ENCODE measurements around the gene CLEC9A. TPM values are rescaled to one million over a fixed set of nuclear protein-coding genes. Genes with fewer than 3 reads are reported as not detected.

The CLEC9A gene
- total and polyA plus RNA-seq, 10 of the 15 experiments (the other 5 are each of a cell fraction or from before 2014, with no cell fraction given): not detected

GRCh38 chr12:10115311-10115710, 84.8 kb downstream of the CLEC9A start (continued):
- TF ChIP-seq ZBTB40 (IDR thresholded peaks at IDR 0.05; ENCODE audit: borderline replicate concordance): no peak
- no peak for TF ChIP-seq TCF7 (IDR thresholded peaks at IDR 0.05; ENCODE audit: borderline replicate concordance)
- TF ChIP-seq SREBF1 (IDR thresholded peaks at IDR 0.05; ENCODE audit: low read length): no peak
- no peak for TF ChIP-seq POLR2A (IDR thresholded peaks at IDR 0.05; ENCODE audit: low read depth, low read length)
- no peak for TF ChIP-seq FOXK2 (IDR thresholded peaks at IDR 0.05)
- no peak for TF ChIP-seq BACH1 (IDR thresholded peaks at IDR 0.05; ENCODE audit: borderline replicate concordance)
- TF ChIP-seq ZNF384 (IDR thresholded peaks at IDR 0.05; ENCODE audit: borderline replicate concordance, low read depth, low read length): no peak
- TF ChIP-seq PML (IDR thresholded peaks at IDR 0.05; ENCODE audit: low read length): no peak
- TF ChIP-seq RAD51 (IDR thresholded peaks at IDR 0.05): no peak
- TF ChIP-seq SMC3 (IDR thresholded peaks at IDR 0.05; ENCODE audit: borderline replicate concordance, low read length): no peak

Other genes starting within 250 kb of the CLEC9A start
Only the 7 nearest of the 12 such genes appear.
- gene CLEC2A, start 98.3 kb upstream of the CLEC9A start, total RNA-seq (2014; rRNA removed): not detected in 2 replicates
- not detected in 2 replicates for gene CLEC2A, start 98.3 kb upstream of the CLEC9A start, total RNA-seq (2014; rRNA removed; fragmentation: Illumina TruSeq; extraction: Trizol)
- not detected in 2 replicates for gene CLEC2A, start 98.3 kb upstream of the CLEC9A start, total RNA-seq (2021)
- not detected in 2 replicates for gene CLEC2A, start 98.3 kb upstream of the CLEC9A start, polyA plus RNA-seq (2011; rRNA removed)
- not detected in 2 replicates for gene CLEC2A, start 98.3 kb upstream of the CLEC9A start, polyA plus RNA-seq (2014; fragmentation: Illumina TruSeq; extraction: Trizol)
- gene CLEC2A, start 98.3 kb upstream of the CLEC9A start, polyA plus RNA-seq (2014; fragmentation: Nextera tagmentation; extraction: Ambion mirVana): not detected
- not detected in 2 replicates for gene CLEC2A, start 98.3 kb upstream of the CLEC9A start, polyA plus RNA-seq (2014; rRNA removed)
- gene CLEC2A, start 98.3 kb upstream of the CLEC9A start, polyA plus RNA-seq (2016; fragmentation: Nextera tagmentation; extraction: Ambion mirVana): not detected
- not detected in 2 replicates for gene CLEC12A, start 59.3 kb upstream of the CLEC9A start, total RNA-seq (2014; rRNA removed)
- not detected in 2 replicates for gene CLEC12A, start 59.3 kb upstream of the CLEC9A start, total RNA-seq (2014; rRNA removed; fragmentation: Illumina TruSeq; extraction: Trizol)
- 0.21 TPM in 1 of 2 replicates, not detected in the other for gene CLEC12A, start 59.3 kb upstream of the CLEC9A start, total RNA-seq (2021)
- gene CLEC12A, start 59.3 kb upstream of the CLEC9A start, polyA plus RNA-seq (2011; rRNA removed): not detected in 2 replicates
- gene CLEC12A, start 59.3 kb upstream of the CLEC9A start, polyA plus RNA-seq (2014; fragmentation: Illumina TruSeq; extraction: Trizol): not detected in 2 replicates
- under 1 TPM in 1 of 2 experiments, not detected in 1; 0.07 TPM for gene CLEC12A, start 59.3 kb upstream of the CLEC9A start, polyA plus RNA-seq (2014; fragmentation: Nextera tagmentation; extraction: Ambion mirVana)
- not detected in 2 replicates for gene CLEC12A, start 59.3 kb upstream of the CLEC9A start, polyA plus RNA-seq (2014; rRNA removed)
- gene CLEC12A, start 59.3 kb upstream of the CLEC9A start, polyA plus RNA-seq (2016; fragmentation: Nextera tagmentation; extraction: Ambion mirVana): not detected
- not detected in 2 replicates for gene CLEC1B, start 31.6 kb upstream of the CLEC9A start, total RNA-seq (2014; rRNA removed)
- not detected in 2 replicates for gene CLEC1B, start 31.6 kb upstream of the CLEC9A start, total RNA-seq (2014; rRNA removed; fragmentation: Illumina TruSeq; extraction: Trizol)
- not detected in 2 replicates for gene CLEC1B, start 31.6 kb upstream of the CLEC9A start, total RNA-seq (2021)
- not detected in 2 replicates for gene CLEC1B, start 31.6 kb upstream of the CLEC9A start, polyA plus RNA-seq (2011; rRNA removed)
- not detected in 2 replicates for gene CLEC1B, start 31.6 kb upstream of the CLEC9A start, polyA plus RNA-seq (2014; fragmentation: Illumina TruSeq; extraction: Trizol)
- gene CLEC1B, start 31.6 kb upstream of the CLEC9A start, polyA plus RNA-seq (2014; fragmentation: Nextera tagmentation; extraction: Ambion mirVana): not detected
- gene CLEC1B, start 31.6 kb upstream of the CLEC9A start, polyA plus RNA-seq (2014; rRNA removed): not detected in 2 replicates
- gene CLEC1B, start 31.6 kb upstream of the CLEC9A start, polyA plus RNA-seq (2016; fragmentation: Nextera tagmentation; extraction: Ambion mirVana): not detected
- gene CLEC12B, start 20.1 kb upstream of the CLEC9A start, total RNA-seq (2014; rRNA removed): not detected in 2 replicates
- not detected in 2 replicates for gene CLEC12B, start 20.1 kb upstream of the CLEC9A start, total RNA-seq (2014; rRNA removed; fragmentation: Illumina TruSeq; extraction: Trizol)
- not detected in 2 replicates for gene CLEC12B, start 20.1 kb upstream of the CLEC9A start, total RNA-seq (2021)
- not detected in 2 replicates for gene CLEC12B, start 20.1 kb upstream of the CLEC9A start, polyA plus RNA-seq (2011; rRNA removed)
- not detected in 2 replicates for gene CLEC12B, start 20.1 kb upstream of the CLEC9A start, polyA plus RNA-seq (2014; fragmentation: Illumina TruSeq; extraction: Trizol)
- not detected for gene CLEC12B, start 20.1 kb upstream of the CLEC9A start, polyA plus RNA-seq (2014; fragmentation: Nextera tagmentation; extraction: Ambion mirVana)
- gene CLEC12B, start 20.1 kb upstream of the CLEC9A start, polyA plus RNA-seq (2014; rRNA removed): not detected in 2 replicates
- not detected for gene CLEC12B, start 20.1 kb upstream of the CLEC9A start, polyA plus RNA-seq (2016; fragmentation: Nextera tagmentation; extraction: Ambion mirVana)
- gene CLEC1A, start 68.3 kb downstream of the CLEC9A start, total RNA-seq (2014; rRNA removed): not detected in 2 replicates
- not detected in 2 replicates for gene CLEC1A, start 68.3 kb downstream of the CLEC9A start, total RNA-seq (2014; rRNA removed; fragmentation: Illumina TruSeq; extraction: Trizol)
- gene CLEC1A, start 68.3 kb downstream of the CLEC9A start, total RNA-seq (2021): not detected in 2 replicates
- not detected in 2 replicates for gene CLEC1A, start 68.3 kb downstream of the CLEC9A start, polyA plus RNA-seq (2011; rRNA removed)
- gene CLEC1A, start 68.3 kb downstream of the CLEC9A start, polyA plus RNA-seq (2014; fragmentation: Illumina TruSeq; extraction: Trizol): not detected in 2 replicates
- not detected for gene CLEC1A, start 68.3 kb downstream of the CLEC9A start, polyA plus RNA-seq (2014; fragmentation: Nextera tagmentation; extraction: Ambion mirVana)
- gene CLEC1A, start 68.3 kb downstream of the CLEC9A start, polyA plus RNA-seq (2014; rRNA removed): not detected in 2 replicates
- gene CLEC1A, start 68.3 kb downstream of the CLEC9A start, polyA plus RNA-seq (2016; fragmentation: Nextera tagmentation; extraction: Ambion mirVana): not detected
- not detected in 2 replicates for gene CLEC7A, start 99.5 kb downstream of the CLEC9A start, total RNA-seq (2014; rRNA removed)
- not detected in 2 replicates for gene CLEC7A, start 99.5 kb downstream of the CLEC9A start, total RNA-seq (2014; rRNA removed; fragmentation: Illumina TruSeq; extraction: Trizol)
- not detected in 2 replicates for gene CLEC7A, start 99.5 kb downstream of the CLEC9A start, total RNA-seq (2021)
- gene CLEC7A, start 99.5 kb downstream of the CLEC9A start, polyA plus RNA-seq (2011; rRNA removed): not detected in 2 replicates
- gene CLEC7A, start 99.5 kb downstream of the CLEC9A start, polyA plus RNA-seq (2014; fragmentation: Illumina TruSeq; extraction: Trizol): 0.06 TPM in 1 of 2 replicates, not detected in the other
- gene CLEC7A, start 99.5 kb downstream of the CLEC9A start, polyA plus RNA-seq (2014; fragmentation: Nextera tagmentation; extraction: Ambion mirVana): not detected
- gene CLEC7A, start 99.5 kb downstream of the CLEC9A start, polyA plus RNA-seq (2014; rRNA removed): not detected in 2 replicates
- gene CLEC7A, start 99.5 kb downstream of the CLEC9A start, polyA plus RNA-seq (2016; fragmentation: Nextera tagmentation; extraction: Ambion mirVana): not detected
- not detected in 2 replicates for gene OLR1, start 141.4 kb downstream of the CLEC9A start, total RNA-seq (2014; rRNA removed)
- not detected in 2 replicates for gene OLR1, start 141.4 kb downstream of the CLEC9A start, total RNA-seq (2014; rRNA removed; fragmentation: Illumina TruSeq; extraction: Trizol)
- 0.08 TPM in 1 of 2 replicates, not detected in the other for gene OLR1, start 141.4 kb downstream of the CLEC9A start, total RNA-seq (2021)
- gene OLR1, start 141.4 kb downstream of the CLEC9A start, polyA plus RNA-seq (2011; rRNA removed): not detected in 2 replicates
- not detected in 2 replicates for gene OLR1, start 141.4 kb downstream of the CLEC9A start, polyA plus RNA-seq (2014; fragmentation: Illumina TruSeq; extraction: Trizol)
- not detected for gene OLR1, start 141.4 kb downstream of the CLEC9A start, polyA plus RNA-seq (2014; fragmentation: Nextera tagmentation; extraction: Ambion mirVana)
- not detected in 2 replicates for gene OLR1, start 141.4 kb downstream of the CLEC9A start, polyA plus RNA-seq (2014; rRNA removed)
- gene OLR1, start 141.4 kb downstream of the CLEC9A start, polyA plus RNA-seq (2016; fragmentation: Nextera tagmentation; extraction: Ambion mirVana): not detected

Data from GM12878 (cell line).